Loucy (cell line): Measurements from ENCODE around the gene BTBD16.

Experiments used
- H2AFZ ChIP-seq: fragments of 200-600 bp; sonication (generic); 2 replicates; pipeline ENCODE4 v1.6.0; 2016; ENCODE audit warnings: antibody characterized with exemption, mild to moderate bottlenecking, low read length, moderate library complexity
- H3F3A ChIP-seq: fragments of 200-600 bp; 2 replicates; pipeline ENCODE4 v1.6.0; 2016; ENCODE audit warnings: antibody characterized with exemption, low read depth, mild to moderate bottlenecking
- H3K27me3 ChIP-seq: fragments of 200-600 bp; sonication (generic); 2 replicates; pipeline ENCODE4 v1.6.1; 2014; ENCODE audit warnings: low read length, mild to moderate bottlenecking; ENCODE audit not compliant: insufficient read depth, poor library complexity, severe bottlenecking
- H3K36me3 ChIP-seq: fragments of 200-600 bp; sonication (generic); 2 replicates; pipeline ENCODE4 v1.6.1; 2016; ENCODE audit warnings: low read length; ENCODE audit not compliant: insufficient read depth
- H3K4me1 ChIP-seq: fragments of 200-600 bp; sonication (generic); 2 replicates; pipeline ENCODE4 v1.5.1; 2014; ENCODE audit warnings: low read length, mild to moderate bottlenecking; ENCODE audit not compliant: insufficient read depth, poor library complexity, severe bottlenecking
- H3K4me2 ChIP-seq: fragments of 200-600 bp; sonication (generic); 2 replicates; pipeline ENCODE4 v1.6.0; 2014; ENCODE audit warnings: antibody characterized with exemption, low read length, low read depth, mild to moderate bottlenecking; ENCODE audit not compliant: poor library complexity, severe bottlenecking
- H3K4me3 ChIP-seq: fragments of 200-600 bp; sonication (generic); 2 replicates; pipeline ENCODE4 v1.5.1; 2014; ENCODE audit warnings: low read length, mild to moderate bottlenecking, mixed read lengths; ENCODE audit not compliant: poor library complexity, severe bottlenecking
- H3K79me2 ChIP-seq: fragments of 200-600 bp; sonication (generic); 2 replicates; pipeline ENCODE4 v1.6.1; 2014; ENCODE audit warnings: low read length; ENCODE audit not compliant: insufficient read depth
- H3K9ac ChIP-seq: fragments of 200-600 bp; sonication (generic); 2 replicates; pipeline ENCODE4 v1.6.0; 2014; ENCODE audit warnings: mild to moderate bottlenecking, low read depth, low read length, moderate library complexity; ENCODE audit not compliant: poor library complexity, severe bottlenecking
- H3K9me2 ChIP-seq: fragments of 200-600 bp; sonication (generic); replicated peaks from 2 replicates; pipeline ENCODE4 v1.6.1; 2016; ENCODE audit warnings: low read depth, low read length, mixed read lengths
- H3K9me3 ChIP-seq: fragments of 200-600 bp; sonication (generic); 2 replicates; pipeline ENCODE4 v1.6.1; 2014; ENCODE audit warnings: mild to moderate bottlenecking, antibody characterized with exemption, low read length, low read depth; ENCODE audit not compliant: insufficient read depth
- H4K20me1 ChIP-seq: fragments of 200-600 bp; sonication (generic); 2 replicates; pipeline ENCODE4 v1.6.0; 2014; ENCODE audit warnings: antibody characterized with exemption, low read length, mild to moderate bottlenecking; ENCODE audit not compliant: insufficient read depth, poor library complexity, severe bottlenecking
- CTCF ChIP-seq: fragments of 200-600 bp; sonication (generic); conservative IDR thresholded peaks from 2 replicates; pipeline ENCODE4 v1.5.1; 2014; ENCODE audit warnings: mild to moderate bottlenecking, antibody characterized with exemption, low read length
- EZH2phosphoT487 ChIP-seq: fragments of 200-600 bp; IDR thresholded peaks from 2 replicates; pipeline ENCODE4 v1.6.1; 2018; ENCODE audit warnings: antibody characterized with exemption, mild to moderate bottlenecking, moderate library complexity, borderline replicate concordance

Gene BTBD16

DNA sequence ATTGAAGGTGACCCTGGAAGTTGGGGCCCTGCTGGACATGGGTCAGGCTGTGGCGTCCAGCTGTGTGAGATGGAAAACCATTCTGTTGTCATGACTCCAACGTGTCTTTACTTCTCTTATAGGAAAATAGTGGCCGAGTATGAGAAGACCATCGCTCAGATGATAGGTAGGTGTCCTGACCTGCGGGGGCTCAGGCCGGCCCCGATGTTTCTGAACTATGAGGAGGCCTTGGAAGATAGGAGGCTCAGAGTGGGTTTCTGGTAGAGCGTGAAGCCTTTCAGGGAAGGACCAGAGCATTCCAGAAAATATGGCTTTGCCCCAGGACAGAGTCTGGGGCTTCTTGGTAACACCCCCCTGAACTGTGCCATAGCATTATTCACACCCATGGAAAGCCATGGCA, 29.3 kb upstream of the BTBD16 start:
- Histone ChIP-seq H3K9me3 (no peaks in the 10 kb centered on the region), H3K4me2 (no peak overlapping the region), H3K79me2 (no peaks in the 10 kb centered on the region), H3F3A (no peaks in the 10 kb centered on the region), H2AFZ (no peak overlapping the region), H3K9me2 (no peaks in the 10 kb centered on the region), H3K27me3 (no peaks in the 10 kb centered on the region), H3K36me3 (no peaks in the 10 kb centered on the region), H4K20me1 (no peaks in the 10 kb centered on the region), H3K9ac (no peak overlapping the region), H3K4me3 (no peak overlapping the region), H3K4me1 (no peaks in the 10 kb centered on the region)
- TF ChIP-seq EZH2phosphoT487 (no peak), CTCF (no peak)

GRCh38 chr10:122243550-122243949, 27.5 kb upstream of the BTBD16 start:
- no peak overlapping the region for H3K4me3 ChIP-seq
- H3K4me2 ChIP-seq: no peak overlapping the region
- H4K20me1 ChIP-seq: no peaks in the 10 kb centered on the region
- H3K9ac ChIP-seq: no peak overlapping the region
- no peaks in the 10 kb centered on the region for H3K9me3 ChIP-seq
- H3K36me3 ChIP-seq: no peaks in the 10 kb centered on the region
- no peaks in the 10 kb centered on the region for H3K9me2 ChIP-seq
- TF ChIP-seq CTCF (no peak), EZH2phosphoT487 (no peak)
- no peaks in the 10 kb centered on the region for H3F3A ChIP-seq
- no peaks in the 10 kb centered on the region for H3K79me2 ChIP-seq
- no peaks in the 10 kb centered on the region for H3K27me3 ChIP-seq
- H2AFZ ChIP-seq: no peak overlapping the region
- no peaks in the 10 kb centered on the region for H3K4me1 ChIP-seq

GRCh38 chr10:122244001-122244975, 26.8 kb upstream of the BTBD16 start:
- TF ChIP-seq CTCF: no peak
- no peak for TF ChIP-seq EZH2phosphoT487
- H3K36me3 ChIP-seq: no peaks in the 10 kb centered on the region

More at GRCh38 chr10:122244001-122244975, 26.8 kb upstream of the BTBD16 start:
- H3K4me1 ChIP-seq: no peaks in the 10 kb centered on the region
- H3K9ac ChIP-seq: no peak overlapping the region
- H3K4me3 ChIP-seq: no peak overlapping the region
- no peaks in the 10 kb centered on the region for H3K9me2 ChIP-seq
- H4K20me1 ChIP-seq: no peaks in the 10 kb centered on the region
- H3F3A ChIP-seq: no peaks in the 10 kb centered on the region
- H3K27me3 ChIP-seq: no peaks in the 10 kb centered on the region
- no peak overlapping the region for H2AFZ ChIP-seq
- no peaks in the 10 kb centered on the region for H3K79me2 ChIP-seq
- H3K4me2 ChIP-seq: no peak overlapping the region
- no peaks in the 10 kb centered on the region for H3K9me3 ChIP-seq
